Anterior cingulate cortex (tissue), 58 donors: ENCODE data around the gene ZBTB39.
"Not testable (repeated sequence)": the region's sequence is repeated elsewhere in the genome, so short reads cannot be mapped to it uniquely, and the experiment has no call there.

Source experiments
- DNase-seq, 58 donors: peaks; one replicate each; lab custom pipeline; 2025; lab: John Stamatoyannopoulos, UW

Gene ZBTB39

GRCh38 chr12:57033431-57033830 lies 27.1 kb upstream of the ZBTB39 start:
- DNase-seq = no peak

DNA sequence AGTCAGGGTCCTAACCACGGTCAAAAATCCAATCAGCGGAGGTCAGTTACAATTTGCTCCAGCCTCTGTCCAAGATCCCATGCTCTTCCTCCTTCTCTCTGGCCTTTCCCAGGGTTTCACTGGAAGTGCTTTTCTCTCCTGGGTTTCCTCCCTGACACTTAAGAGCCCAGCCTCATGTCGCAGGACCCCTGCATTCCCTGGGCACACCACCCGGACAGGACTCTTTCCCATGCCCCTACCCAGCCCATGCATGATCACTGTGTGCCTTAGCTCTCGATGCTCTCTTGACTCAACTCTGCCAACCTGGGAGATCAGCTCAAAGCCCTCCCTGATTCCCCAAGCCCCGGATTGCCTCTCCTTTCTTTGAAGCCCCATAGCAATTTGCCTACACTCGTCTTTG lies 25.4 kb upstream of the ZBTB39 start:
- DNase-seq = no peak

- DNase-seq = no peak
These were observed 24.9 kb upstream of the ZBTB39 start for GRCh38 chr12:57031138-57031725.

GRCh38 chr12:57029457-57029856 lies 23.1 kb upstream of the ZBTB39 start:
- DNase-seq = no peak

DNA sequence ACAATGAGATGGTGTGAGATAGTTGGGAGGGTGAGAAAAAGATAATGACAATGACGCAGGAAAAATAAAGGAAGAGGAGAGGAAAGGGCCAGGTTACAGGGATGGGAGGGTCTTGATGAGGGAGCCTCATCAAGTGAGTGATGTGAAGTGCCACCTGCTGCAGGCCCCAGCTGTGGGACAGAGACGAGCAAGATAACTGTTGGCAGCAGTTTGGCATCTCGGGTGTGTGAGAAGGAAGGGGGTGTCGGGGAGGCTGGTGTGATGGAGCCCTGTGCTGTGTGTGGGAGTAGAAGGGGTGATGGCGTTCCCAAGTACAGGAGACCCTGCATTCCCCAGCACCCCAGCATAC lies 21.4 kb upstream of the ZBTB39 start:
- DNase-seq = no peak

DNA sequence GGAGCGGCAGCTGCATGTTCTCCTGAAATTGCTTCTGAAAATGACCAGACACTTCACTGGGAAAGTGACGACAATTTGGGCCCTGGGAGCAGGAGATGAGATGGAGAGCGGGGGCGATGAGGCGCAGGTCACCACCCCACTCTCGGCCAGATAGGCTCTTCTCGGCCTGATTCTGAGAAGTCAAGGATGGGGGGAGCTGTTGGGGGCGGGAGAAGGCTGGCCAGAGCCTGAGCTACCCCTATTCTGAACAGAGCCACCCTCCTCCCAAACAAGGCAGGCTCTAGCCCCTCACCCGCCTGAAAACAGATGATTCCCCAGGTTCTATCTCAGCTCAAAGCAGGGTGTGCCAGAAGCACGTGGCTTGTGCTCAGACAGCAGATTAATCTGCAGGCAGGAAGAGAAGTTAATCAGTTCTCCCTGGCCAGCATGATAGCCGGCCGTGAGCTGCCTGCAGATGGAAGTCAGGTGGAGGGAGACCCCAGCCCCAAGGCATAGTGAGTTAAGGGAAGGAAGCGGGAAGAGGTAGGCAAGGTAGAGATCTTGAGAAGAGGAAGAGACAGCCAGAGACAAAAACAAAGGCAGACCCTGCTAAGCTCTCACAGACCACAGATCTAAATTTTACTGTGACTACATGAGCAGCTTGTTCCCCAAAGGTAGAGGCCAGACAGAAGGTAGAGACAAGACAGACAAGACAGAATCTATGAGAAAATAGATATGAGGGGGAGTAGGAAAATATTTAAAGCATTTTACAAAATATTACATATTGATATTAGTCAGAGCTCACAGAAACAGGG lies 20.9 kb upstream of the ZBTB39 start:
- DNase-seq = no peak

DNA sequence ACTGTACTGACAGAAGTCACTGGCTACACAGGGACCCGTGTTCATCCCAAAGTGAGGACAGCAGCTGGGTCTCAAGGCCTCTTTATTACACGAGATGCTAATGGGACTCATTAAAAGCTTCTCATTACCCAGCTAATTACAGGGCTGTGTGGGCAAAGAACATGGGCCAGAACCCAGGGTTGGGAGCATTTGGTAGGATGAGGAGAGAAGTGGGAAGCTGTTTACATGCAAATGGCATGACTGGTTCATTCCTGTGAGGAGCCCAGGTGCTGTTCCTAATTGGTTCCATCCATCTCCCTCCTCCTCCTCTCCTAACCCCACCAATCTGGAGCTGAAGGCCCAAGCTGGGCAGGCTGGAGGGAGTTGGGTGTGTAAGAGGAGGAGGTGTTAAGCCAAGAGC lies 18.9 kb upstream of the ZBTB39 start:
- no peak for DNase-seq

GRCh38 chr12:57022324-57022723 lies 16.0 kb upstream of the ZBTB39 start:
- DNase-seq = not testable (repeated sequence)

DNA sequence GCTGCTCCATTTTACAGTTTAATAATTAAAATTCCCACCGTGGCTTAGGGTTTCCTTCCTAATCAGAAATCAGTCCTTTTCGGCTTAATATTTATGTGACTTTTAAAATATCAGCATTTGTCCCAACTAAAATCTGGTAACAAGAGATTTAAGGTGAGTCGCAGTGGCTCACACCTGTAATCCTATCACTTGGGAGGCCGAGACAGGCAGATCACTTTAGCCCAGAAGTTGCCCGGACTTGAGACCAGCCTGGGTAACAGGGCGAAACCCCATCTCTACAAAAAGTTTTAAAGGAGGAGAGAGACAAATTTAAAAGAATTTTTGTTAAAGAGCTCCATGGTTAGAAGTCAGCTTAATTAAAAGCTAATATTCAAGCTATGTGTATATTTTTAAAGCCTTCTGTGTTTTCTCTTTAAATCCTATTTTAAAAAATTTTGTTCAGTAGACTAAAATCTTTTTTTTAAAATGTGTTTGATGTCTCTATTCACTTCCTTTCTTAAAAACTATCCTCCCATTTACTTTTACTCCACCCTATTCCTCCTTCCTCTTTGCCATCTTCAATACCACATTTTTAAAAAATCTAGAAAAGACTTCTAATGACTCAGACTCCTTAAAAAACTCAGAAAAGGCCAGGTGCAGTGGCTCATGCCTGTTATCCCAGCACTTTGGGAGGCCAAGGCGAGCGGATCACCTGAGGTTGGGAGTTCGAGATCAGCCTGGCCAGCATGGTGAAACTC lies 13.8 kb upstream of the ZBTB39 start:
- no peak for DNase-seq

GRCh38 chr12:57018906-57019305 lies 12.6 kb upstream of the ZBTB39 start:
- no peak for DNase-seq

DNA sequence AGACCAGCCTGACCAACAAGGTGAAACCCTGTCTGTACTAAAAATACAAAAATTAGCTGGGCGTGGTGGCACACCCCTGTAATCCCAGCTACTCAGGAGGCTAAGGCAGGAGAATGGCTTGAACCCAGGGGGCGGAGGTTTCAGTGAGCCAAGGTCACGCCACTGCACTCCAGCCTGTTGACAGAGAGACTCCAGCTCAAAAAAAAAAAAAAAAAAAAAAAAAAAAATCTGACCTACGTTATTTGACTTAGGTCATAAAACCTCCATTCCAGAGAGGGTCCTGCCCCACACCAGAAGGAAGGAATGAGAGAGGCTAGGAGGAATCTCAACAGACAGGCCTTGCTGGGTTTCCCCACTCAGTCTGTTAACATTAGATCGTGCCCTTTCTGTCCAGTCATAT lies 12.0 kb upstream of the ZBTB39 start:
- DNase-seq = not testable (repeated sequence)

- no peak for DNase-seq
These were observed 10.0 kb upstream of the ZBTB39 start, which contains the start of gene TAC3 for GRCh38 chr12:57016348-57016747. TAC3 (minus strand) TSS chr12:57016529; CDS start chr12:57015797, 732 bp downstream.

- DNase-seq = no peak
These were observed 6.5 kb upstream of the ZBTB39 start for GRCh38 chr12:57012600-57013465.

DNA sequence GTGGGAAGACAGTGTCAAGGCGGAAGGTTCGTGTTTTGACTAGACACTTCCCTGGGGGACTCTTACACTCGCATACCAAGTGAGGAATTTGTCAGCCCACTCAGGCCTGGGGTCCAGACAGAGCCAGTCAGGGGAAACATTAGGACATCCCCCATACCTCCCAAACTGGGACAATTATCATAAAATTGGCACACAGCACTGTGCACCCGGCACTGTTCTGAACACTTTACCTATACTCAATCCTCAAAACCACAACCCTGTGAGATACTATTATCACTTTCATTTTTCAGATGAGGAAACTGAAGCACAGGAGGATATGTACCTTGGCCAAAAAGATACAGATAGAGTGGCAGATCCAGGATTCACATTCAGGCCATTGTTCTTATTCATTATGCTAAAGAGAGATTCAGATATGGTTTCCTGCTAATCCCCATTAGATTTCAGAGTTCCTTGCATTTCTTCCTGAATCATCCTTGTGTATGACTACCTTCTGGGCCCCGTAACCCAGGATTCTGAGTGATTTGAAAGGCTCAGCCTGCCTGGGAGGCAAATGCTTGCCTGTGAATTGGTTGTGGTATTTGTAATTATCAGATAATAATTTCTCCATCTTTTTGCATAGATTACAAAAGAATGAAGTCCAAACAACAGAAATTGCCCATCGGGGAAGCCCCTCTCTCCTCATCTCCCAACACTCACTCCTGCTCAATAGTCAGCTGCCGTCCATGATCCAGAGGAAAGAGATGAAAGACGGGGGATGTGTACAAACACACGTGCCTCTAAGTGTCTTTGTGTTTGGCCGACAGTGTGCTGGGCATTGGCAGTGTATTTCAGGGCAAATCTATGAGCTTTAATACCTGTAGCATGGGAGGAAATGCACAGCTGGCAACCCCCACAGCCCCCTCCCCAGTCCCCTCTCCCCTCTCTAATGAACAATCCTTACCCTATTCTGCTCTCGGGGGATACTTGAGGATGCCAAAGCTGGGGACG lies 5.4 kb upstream of the ZBTB39 start:
- DNase-seq = no peak

DNA sequence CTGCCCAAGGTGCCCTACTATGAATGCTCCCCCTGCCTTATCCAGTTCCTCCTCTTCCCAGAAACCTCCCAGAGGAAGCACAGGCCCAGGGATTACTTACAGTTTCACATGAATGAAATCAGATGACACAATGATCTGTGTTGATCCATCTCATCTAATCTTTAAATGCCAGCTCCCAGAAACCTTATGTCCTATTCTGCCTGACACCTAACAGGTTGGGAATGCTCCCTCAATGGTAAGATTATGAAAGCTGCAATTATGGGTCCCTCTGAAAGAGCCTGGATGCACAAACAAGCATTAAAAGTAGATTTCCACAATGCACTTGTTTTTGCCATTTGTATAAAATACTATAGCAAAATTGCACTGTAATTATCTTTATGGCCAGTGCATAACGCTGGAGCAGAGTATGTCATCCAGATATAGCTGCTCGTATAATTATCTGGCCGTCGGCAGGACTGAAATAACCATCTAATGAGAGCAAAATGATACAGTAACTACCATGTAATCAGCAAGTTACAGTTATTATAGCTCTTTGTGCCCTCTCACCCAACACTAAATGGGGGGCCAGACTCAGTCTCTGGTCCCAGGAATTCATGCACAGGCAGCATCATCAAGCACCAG lies 4.4 kb upstream of the ZBTB39 start:
- DNase-seq = no peak

GRCh38 chr12:57009949-57010626 lies 3.7 kb upstream of the ZBTB39 start:
- no peak for DNase-seq

GRCh38 chr12:57008178-57008577 lies 1.8 kb upstream of the ZBTB39 start:
- DNase-seq = peak in 3 of 58 donors; percentile 4 to 41 (median 41)

GRCh38 chr12:57006809-57007475 lies 596 bp upstream of the ZBTB39 start:
- DNase-seq = no peak
